ENCODE measurements around the gene SHBG.

SHBG gene

DNA sequence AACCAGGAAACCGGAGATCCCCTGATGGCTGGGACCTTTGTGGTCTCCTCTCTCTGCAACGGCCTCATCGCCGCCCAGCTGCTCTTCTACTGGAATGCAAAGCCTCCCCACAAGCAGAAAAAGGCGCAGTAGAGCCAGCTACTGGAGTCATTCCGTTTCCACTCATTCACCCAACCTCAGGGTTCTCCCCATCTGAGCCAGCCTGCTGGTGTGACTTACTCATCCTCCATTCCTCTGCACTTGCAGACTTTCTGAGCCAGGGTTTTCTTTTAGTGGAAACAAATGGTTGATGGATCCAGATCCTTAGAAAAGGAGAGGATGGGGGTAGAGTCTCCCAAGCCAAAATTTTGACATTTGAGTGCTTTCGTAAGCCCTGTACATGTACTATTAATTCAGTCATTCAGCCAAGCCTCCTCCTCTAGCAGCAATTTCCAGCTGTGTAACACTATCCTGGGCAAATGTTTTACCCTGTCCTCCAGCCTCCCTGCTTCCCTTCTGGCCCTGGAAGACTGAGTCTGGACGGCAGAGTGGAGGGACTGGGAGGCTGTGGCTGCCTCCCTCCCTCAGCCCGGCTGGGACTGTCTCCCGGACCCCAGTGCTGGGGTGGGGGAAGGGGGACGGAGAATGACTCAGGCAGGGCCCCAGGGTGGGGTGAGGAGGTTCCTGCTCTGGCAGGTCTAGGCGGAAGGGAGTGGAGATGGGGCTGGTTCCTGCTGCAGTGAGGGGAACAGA lies 42.3 kb upstream of the SHBG start:
- DNase-seq (ENCODE audit: low read depth): no peak
- TF ChIP-seq, protein P1, sequence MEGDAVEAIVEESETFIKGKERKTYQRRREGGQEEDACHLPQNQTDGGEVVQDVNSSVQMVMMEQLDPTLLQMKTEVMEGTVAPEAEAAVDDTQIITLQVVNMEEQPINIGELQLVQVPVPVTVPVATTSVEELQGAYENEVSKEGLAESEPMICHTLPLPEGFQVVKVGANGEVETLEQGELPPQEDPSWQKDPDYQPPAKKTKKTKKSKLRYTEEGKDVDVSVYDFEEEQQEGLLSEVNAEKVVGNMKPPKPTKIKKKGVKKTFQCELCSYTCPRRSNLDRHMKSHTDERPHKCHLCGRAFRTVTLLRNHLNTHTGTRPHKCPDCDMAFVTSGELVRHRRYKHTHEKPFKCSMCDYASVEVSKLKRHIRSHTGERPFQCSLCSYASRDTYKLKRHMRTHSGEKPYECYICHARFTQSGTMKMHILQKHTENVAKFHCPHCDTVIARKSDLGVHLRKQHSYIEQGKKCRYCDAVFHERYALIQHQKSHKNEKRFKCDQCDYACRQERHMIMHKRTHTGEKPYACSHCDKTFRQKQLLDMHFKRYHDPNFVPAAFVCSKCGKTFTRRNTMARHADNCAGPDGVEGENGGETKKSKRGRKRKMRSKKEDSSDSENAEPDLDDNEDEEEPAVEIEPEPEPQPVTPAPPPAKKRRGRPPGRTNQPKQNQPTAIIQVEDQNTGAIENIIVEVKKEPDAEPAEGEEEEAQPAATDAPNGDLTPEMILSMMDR (IDR thresholded peaks at IDR 0.05; ENCODE audit: low read depth, low read length, missing control alignments): no peak
- H3K4me3 ChIP-seq (ENCODE audit: low read depth, low read length): no peak overlapping the region

DNA sequence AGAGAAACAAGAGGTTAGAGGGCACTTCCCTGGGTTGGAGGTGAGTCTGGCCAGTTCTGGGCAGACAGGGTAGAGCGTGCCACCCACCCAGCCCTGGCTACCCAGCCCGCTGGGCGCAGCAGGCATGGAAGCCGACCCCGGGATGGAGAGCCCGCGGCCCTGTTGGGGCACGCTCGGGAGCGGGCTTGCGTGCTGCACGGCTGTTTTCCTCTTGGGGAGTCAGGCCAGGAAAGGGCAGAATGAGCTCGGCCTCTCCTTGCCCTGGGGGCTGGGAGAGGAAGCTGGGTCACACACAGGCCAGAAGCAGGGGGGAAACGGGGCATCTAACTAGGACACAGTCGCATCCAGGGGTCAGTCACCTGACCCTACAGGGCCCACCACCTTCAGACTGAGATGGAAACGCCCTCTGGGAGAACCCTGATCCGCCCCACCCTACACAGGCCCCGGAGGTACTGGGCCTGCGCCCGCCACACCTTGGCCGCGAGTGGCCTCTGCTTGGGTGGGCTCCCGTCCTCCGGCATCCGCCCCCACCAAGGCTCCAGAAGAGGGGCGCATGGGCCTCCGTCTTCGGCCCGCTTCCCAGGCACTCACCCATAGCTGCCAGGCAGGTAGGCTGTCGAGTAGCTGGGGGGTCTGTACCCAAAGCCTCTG lies 41.3 kb upstream of the SHBG start:
- DNase-seq (ENCODE audit: low read depth): no peak
- no peak overlapping the region for H3K4me3 ChIP-seq (ENCODE audit: low read depth, low read length)
- TF ChIP-seq, protein P1 (IDR thresholded peaks at IDR 0.05; ENCODE audit: low read depth, low read length, missing control alignments): no peak

DNA sequence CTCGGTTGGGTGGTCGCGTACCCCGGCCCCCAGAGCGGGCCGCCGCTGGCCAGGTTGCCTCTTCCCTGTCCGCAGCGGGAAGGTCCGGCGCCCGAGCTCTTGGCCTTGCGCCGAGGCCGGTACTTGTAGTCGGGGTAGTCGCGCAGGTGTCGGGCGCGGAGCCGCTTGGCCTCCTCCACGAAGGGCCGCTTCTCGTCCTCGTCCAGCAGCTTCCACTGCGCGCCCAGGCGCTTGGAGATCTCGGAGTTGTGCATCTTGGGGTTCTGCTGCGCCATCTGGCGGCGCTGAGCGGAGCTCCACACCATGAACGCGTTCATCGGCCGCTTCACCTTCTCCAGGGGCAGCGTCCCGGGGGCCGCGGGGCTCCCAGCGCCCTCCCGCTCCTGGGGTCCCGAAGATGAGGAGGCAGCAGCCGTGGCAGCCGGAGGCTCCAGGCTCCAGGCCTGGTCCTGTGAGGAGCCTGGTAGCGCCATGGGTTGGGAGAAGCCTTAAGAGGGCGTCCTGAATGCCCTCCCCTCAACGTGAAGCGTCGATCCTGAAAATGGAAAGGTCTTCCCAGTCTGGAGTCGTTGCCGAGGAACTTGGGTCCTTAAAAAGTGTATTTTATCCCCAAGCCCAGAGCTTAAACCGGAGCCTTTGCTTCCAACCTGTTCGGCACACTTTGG lies 40.6 kb upstream of the SHBG start:
- DNase-seq (ENCODE audit: low read depth): no peak
- H3K4me3 ChIP-seq (ENCODE audit: low read depth, low read length): no peak overlapping the region
- TF ChIP-seq, protein P1 (IDR thresholded peaks at IDR 0.05; ENCODE audit: low read depth, low read length, missing control alignments): peak; percentile 70

DNA sequence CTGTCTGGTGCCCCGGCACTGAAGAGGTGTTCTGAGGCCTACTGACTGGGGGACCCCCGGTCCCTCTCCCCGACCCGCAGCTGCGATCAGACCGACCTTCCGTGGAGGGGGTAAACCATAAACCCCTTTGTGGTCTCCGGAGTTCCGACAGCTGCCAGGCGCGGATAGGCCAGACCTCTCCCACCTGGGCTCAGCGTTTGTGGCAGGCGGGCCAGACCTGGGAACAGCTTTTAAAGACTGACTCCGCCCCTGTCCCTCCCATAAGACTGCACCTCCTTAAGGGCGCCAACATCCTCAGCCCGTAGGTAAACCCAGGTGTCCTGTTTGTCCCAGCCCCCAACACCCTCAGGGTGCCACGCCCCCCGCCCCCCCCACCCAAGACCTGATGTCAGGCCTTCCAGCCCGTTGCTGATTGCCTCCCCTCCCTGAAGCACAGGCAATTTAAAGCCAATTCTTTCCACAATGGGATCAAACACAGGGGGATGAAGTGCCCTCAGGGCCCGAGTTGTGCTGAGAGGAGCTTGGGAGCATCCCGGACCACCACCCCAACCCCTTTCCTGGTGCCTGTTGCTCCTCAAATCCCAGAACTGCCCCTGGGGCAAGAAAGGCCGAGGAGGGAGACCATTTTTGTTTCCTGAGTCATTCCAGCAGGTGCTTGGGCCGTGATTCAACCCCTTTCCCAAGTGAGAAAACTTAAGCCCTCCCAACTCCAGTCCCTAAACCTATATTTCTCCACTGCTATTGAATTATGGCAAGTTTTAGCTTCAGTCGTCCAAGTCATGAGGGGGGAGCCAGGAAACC lies 39.8 kb upstream of the SHBG start, which contains the start of gene SOX15:
Gene SOX15, minus strand, starts transcription at position 204 of the 801 bp plus-strand sequence. CDS start 418 bp downstream, outside the sequence.
- no peak for DNase-seq (ENCODE audit: low read depth)
- no peak within 1 kb of the TSS for H3K4me3 ChIP-seq (ENCODE audit: low read depth, low read length)

DNA sequence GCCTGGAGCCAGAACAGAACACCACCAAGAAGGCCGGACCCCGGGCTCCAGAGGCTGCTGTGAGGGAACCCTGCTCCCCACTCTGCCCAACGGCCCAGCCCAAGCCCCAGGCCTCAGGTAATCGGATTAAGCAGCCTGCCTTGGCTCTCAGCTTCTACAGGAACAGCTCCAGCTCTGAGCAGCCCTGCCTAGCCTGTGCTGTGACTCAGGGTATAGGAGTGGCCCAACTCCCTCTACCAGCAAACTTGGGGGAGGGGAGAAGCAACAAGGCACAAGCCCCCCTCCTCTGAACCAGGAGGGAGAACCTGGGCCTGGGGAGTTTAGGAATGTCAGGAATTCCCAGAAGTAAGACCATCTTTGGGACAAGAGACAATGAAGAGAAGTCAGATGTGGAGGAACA lies 39.2 kb upstream of the SHBG start:
- H3K4me3 ChIP-seq (ENCODE audit: low read depth, low read length): no peak overlapping the region
- no peak for DNase-seq (ENCODE audit: low read depth)
- TF ChIP-seq, protein P1 (IDR thresholded peaks at IDR 0.05; ENCODE audit: low read depth, low read length, missing control alignments): no peak

More for the DNA sequence above, 39.8 kb upstream of the SHBG start, which contains the start of gene SOX15:
- TF ChIP-seq, protein P1 (IDR thresholded peaks at IDR 0.05; ENCODE audit: low read depth, low read length, missing control alignments): no peak

DNA sequence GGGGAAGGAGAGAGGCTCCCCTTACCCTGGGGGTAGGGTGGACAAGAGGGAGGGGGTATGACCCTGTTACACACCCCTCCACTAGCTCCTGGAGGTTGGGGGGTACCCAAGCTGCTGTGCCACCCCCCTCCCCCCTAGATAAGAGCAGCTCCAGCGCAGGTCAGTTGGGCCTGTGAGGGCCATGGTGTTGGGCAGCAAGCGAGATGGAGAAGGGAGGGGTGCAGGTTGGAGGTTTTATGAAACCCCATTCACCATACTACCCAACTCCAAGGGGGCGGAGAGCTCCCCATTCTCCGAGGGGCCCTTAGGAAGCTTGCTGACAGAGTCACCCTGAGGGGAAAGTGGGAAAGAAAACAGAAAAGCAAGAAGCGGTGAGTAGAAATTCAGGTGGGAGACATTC lies 38.3 kb upstream of the SHBG start:
- no peak for DNase-seq (ENCODE audit: low read depth)
- no peak overlapping the region for H3K4me3 ChIP-seq (ENCODE audit: low read depth, low read length)
- TF ChIP-seq, protein P1 (IDR thresholded peaks at IDR 0.05; ENCODE audit: low read depth, low read length, missing control alignments): no peak
